HL-60/S4 treated with retinoic acid at 250 ng/mL for 4 days and 3 days (cell line): ENCODE data around the gene GATAD2B.

Experiments
- in situ Hi-C: fragments of 300-500 bp; cut with MboI; formaldehyde crosslinking; loops from 2 replicates; pipeline ENCODE4 v1.7.0; 2022; ENCODE audit warnings: low sequenced_read_pairs

GATAD2B gene

GRCh38 chr1:153922972-153923925 is at the start of gene GATAD2B:
TSS of gene GATAD2B (minus strand) at chr1:153922972. CDS start at chr1:153828347, 94,625 bp downstream.
- in situ Hi-C loops = no loop called here

GRCh38 chr1:153970346-153970745 is 47.6 kb upstream of the GATAD2B start:
- in situ Hi-C loops = no loop called here

DNA sequence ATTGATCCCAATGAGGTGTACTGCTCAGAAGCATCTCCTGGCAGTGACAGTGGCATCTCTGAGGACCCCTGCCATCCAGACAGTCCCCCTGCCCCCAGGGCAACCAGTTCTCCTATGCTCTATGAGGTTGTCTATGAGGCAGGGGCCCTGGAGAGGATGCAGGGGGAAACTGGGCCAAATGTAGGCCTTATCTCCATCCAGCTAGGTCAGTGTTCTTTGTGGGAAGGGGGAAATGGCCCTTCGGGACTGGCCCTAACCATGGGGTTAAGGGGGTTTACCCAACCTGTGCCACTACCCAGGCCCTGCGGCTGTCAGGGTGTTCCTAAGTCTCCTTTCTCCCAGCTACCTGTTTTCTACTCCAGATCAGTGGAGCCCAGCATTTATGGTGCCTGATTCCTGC is 46.2 kb upstream of the GATAD2B start:
- in situ Hi-C loops = loop anchor here (10.0 kb wide), 1 partner anchor 294 kb away; the partner anchor contains the start of genes ILF2 and NPR1

GRCh38 chr1:153968408-153968807 is 45.6 kb upstream of the GATAD2B start:
- in situ Hi-C loops = loop anchor here (10.0 kb wide), 1 partner anchor 294 kb away; the partner anchor contains the start of genes ILF2 and NPR1

GRCh38 chr1:153968000-153968363 is 45.2 kb upstream of the GATAD2B start:
- in situ Hi-C loops = loop anchor here (10.0 kb wide), 1 partner anchor 293 kb away; the partner anchor contains the start of genes ILF2 and NPR1

- in situ Hi-C loops = loop anchor here (10.0 kb wide), 1 partner anchor 293 kb away; the partner anchor contains the start of genes ILF2 and NPR1
These were observed 44.6 kb upstream of the GATAD2B start, which contains the start of gene CREB3L4 for GRCh38 chr1:153967107-153967999. TSS of gene CREB3L4 (plus strand) at chr1:153967902. CDS start at chr1:153968526, 624 bp downstream.

GRCh38 chr1:153963850-153964331 is 41.1 kb upstream of the GATAD2B start:
- in situ Hi-C loops = loop anchor here (10.0 kb wide), 1 partner anchor 289 kb away; the partner anchor contains the start of genes ILF2 and NPR1

- in situ Hi-C loops = loop anchor here (10.0 kb wide), 1 partner anchor 288 kb away; the partner anchor contains the start of genes ILF2 and NPR1
These were observed 40.5 kb upstream of the GATAD2B start, which contains the start of gene SLC39A1 for GRCh38 chr1:153963030-153963849. TSS of gene SLC39A1 (minus strand) at chr1:153963537. CDS start at chr1:153962715, 822 bp downstream.

- in situ Hi-C loops = loop anchor here (10.0 kb wide), 1 partner anchor 288 kb away; the partner anchor contains the start of genes ILF2 and NPR1
These were observed 39.6 kb upstream of the GATAD2B start for GRCh38 chr1:153962088-153963029.

- in situ Hi-C loops = loop anchor here (10.0 kb wide), 1 partner anchor 287 kb away; the partner anchor contains the start of genes ILF2 and NPR1
These were observed 38.6 kb upstream of the GATAD2B start for GRCh38 chr1:153961421-153961820.

DNA sequence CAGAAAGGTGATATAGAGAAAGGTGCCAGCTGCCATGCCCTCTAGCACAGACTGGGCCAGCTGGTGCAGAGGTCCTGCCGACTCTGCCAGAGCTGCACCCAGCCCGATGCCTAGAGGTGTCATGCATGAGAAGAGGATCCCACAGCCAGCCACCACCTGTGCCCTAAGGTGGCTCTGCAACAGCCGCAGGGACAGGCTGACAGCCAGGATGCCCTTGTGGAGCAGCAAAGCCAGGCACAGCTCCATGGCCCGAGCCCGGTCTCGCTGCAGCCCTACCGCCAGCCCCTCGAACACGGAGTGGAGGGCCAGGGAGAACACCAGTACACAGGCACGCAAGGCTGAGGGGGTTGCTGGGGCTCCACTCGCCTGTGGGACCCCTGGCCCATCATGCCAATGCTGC is 37.4 kb upstream of the GATAD2B start:
- in situ Hi-C loops = loop anchor here (10.0 kb wide), 1 partner anchor 285 kb away; the partner anchor contains the start of genes ILF2 and NPR1

DNA sequence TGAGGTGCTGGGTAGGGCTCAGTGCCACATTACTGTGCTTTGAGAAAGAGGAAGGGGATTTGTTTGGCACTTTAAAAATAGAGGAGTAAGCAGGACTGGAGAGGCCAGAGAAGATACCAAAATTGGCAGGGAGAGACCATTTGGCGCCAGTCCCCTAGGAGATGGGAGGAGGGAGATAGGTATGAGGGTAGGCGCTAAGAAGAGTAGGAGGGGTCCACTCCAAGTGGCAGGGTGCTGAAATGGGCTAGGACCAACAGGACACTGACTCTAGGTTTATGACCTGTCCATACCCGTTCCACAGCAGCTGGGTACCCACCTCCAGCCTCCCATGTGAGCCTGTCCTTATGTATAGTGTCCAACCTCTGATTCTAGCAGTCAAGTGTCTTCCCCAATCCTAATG is 36.7 kb upstream of the GATAD2B start:
- in situ Hi-C loops = no loop called here

DNA sequence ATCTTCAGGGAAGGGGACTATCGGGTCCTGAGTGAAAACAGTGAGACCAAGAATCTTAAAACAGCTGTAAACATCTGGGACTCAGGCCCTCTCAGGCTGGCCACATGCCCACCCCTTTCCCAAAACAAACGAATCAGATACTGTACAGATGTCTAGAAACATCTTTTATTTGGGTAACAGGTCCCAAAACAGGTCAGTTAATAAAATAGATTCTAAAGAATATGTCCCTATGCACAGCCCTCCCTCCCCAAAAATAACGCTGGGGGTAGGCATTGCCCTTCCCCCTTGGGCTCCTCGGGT is 36.1 kb upstream of the GATAD2B start:
- in situ Hi-C loops = no loop called here

DNA sequence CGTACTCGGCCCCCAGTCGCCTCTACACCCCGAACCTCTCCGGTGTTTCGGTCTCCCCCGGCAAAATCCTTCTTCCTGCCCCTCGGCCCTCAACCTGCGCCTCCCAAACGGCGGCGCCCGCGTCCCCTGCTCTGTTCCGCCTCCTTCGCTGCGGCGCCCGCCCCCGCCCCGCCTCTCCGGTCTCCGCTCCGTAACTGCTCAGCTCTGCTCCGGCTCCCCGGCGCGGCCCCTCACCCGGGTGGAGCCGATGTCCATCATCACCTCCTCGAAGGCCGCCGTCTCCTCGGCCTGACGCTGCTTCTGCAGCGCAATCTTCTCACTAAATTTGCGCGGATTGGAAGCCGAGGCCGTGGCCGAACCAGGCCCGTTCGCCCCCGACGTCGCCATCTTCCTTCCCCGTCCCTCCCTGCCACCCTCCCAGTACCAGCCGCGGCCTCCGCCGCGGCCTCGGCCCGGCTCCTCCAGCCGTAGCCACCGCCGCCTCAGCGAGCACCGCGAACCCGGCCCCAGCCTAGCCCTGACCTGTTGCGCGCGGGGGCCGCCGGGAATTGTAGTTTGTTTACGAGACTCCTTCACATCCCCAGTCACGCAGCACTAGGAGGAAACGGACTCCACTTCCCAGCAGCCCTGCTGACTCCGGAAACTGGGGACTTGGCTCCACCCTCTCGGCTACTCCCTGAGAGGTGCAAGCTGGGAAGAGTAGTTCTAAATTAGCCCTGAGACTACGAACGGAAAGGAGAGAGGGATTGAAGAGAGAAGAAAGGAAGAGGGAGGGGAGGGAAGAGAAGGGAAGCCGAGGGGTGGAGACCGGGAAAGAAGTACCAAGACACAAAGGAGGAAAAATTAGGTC is 35.6 kb upstream of the GATAD2B start, which contains the start of gene CRTC2:
Gene CRTC2, minus strand, starts transcription at position 502 of the 850 bp plus-strand sequence. Its CDS starts 115 bp downstream, at position 387.
- in situ Hi-C loops = no loop called here

DNA sequence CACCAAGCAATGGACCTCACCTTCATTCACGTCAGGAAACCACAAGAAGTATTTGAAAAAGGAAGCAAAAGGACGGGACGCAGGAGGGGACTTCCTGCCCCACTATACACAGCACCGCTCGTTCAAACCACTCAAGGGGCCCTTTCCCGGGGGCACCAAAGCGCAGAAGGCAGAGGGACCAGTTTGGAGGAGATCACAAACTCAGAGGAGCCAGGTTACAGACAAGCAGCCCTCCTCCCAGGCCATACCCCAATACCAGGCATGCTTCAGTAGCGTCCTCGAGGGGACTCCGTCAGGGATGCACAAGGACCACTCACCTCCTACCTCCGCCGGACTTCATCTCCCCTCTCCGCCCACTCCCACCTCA is 35.0 kb upstream of the GATAD2B start:
- in situ Hi-C loops = no loop called here

GRCh38 chr1:153956997-153957715 is 34.4 kb upstream of the GATAD2B start:
- in situ Hi-C loops = no loop called here

DNA sequence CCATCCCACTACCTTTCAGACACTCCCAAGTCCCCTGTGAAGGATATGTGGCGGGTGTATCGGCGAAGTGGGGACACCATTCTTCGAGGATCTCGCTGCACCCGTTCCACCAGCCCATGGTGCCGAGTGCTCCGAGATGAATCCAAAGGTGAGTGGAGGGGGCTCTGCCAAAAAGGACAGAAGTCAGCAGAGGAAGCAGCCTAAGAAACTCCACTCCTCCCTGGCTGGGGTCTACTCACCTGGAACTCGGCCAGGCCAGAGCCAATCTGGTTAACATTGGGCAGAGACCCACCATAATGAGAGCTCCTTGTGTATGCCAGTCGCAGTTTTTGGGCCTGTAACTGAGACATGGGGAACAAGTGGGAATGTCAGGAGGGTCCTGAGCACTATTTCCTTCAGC is 32.1 kb upstream of the GATAD2B start:
- in situ Hi-C loops = no loop called here
